GM23248 (cell line): Measurements from ENCODE around the gene PRPF38B. TPM values are rescaled to one million over a fixed set of nuclear protein-coding genes. Genes with fewer than 3 reads are reported as not detected.

ENCODE experiments used
- DNase-seq: peaks from one replicate; pipeline ENCODE4 v3.0.0-alpha.2; 2015
- H2AFZ ChIP-seq: fragments of 200-600 bp; sonication (generic); 2 replicates; pipeline ENCODE4 v1.6.1; 2016; ENCODE audit warnings: antibody characterized with exemption
- H3F3A ChIP-seq: fragments of 200-600 bp; sonication (generic); 2 replicates; pipeline ENCODE4 v1.6.1; 2016; ENCODE audit warnings: mild to moderate bottlenecking, antibody characterized with exemption, mixed run types; ENCODE audit not compliant: insufficient read depth
- H3K27ac ChIP-seq: fragments of 200-600 bp; sonication (generic); 2 replicates; pipeline ENCODE4 v1.5.1; 2016; ENCODE audit warnings: mild to moderate bottlenecking
- H3K27me3 ChIP-seq: fragments of 200-600 bp; sonication (generic); replicated peaks from 2 replicates; pipeline ENCODE4 v1.6.1; 2016; ENCODE audit warnings: mild to moderate bottlenecking; ENCODE audit not compliant: insufficient read depth
- H3K36me3 ChIP-seq: fragments of 200-600 bp; sonication (generic); 2 replicates; pipeline ENCODE4 v1.6.1; 2016; ENCODE audit warnings: low read depth, mild to moderate bottlenecking
- H3K4me1 ChIP-seq: fragments of 200-600 bp; sonication (generic); 2 replicates; pipeline ENCODE4 v1.6.1; 2016; ENCODE audit warnings: mild to moderate bottlenecking; ENCODE audit not compliant: insufficient read depth
- H3K4me2 ChIP-seq: fragments of 200-600 bp; sonication (generic); one replicate; pipeline ENCODE4 v1.6.1; 2016; ENCODE audit warnings: mild to moderate bottlenecking; ENCODE audit not compliant: unreplicated experiment
- H3K4me3 ChIP-seq: fragments of 200-600 bp; sonication (generic); 2 replicates; pipeline ENCODE4 v1.5.1; 2016; ENCODE audit warnings: mild to moderate bottlenecking
- H3K79me2 ChIP-seq: fragments of 200-600 bp; sonication (generic); 2 replicates; pipeline ENCODE4 v1.6.1; 2016; ENCODE audit warnings: mild to moderate bottlenecking; ENCODE audit not compliant: insufficient read depth
- H3K9ac ChIP-seq: fragments of 200-600 bp; sonication (generic); 2 replicates; pipeline ENCODE4 v1.6.1; 2016; ENCODE audit warnings: mild to moderate bottlenecking
- H3K9me2 ChIP-seq: fragments of 200-600 bp; sonication (generic); 2 replicates; pipeline ENCODE4 v1.6.1; 2016; ENCODE audit warnings: mixed run types, mild to moderate bottlenecking, moderate library complexity; ENCODE audit not compliant: insufficient read depth
- H3K9me3 ChIP-seq: fragments of 200-600 bp; sonication (generic); one replicate; pipeline ENCODE4 v1.6.1; 2017; ENCODE audit warnings: low read depth
- H4K20me1 ChIP-seq: fragments of 200-600 bp; sonication (generic); 2 replicates; pipeline ENCODE4 v1.6.0; 2016; ENCODE audit not compliant: insufficient read depth
- EZH2 ChIP-seq: fragments of 200-600 bp; sonication (generic); IDR thresholded peaks from 2 replicates; pipeline ENCODE4 v1.6.1; 2018; ENCODE audit warnings: antibody characterized with exemption, mild to moderate bottlenecking; ENCODE audit not compliant: insufficient read depth, poor library complexity, severe bottlenecking
- EZH2phosphoT487 ChIP-seq: fragments of 200-600 bp; sonication (generic); IDR thresholded peaks from 2 replicates; pipeline ENCODE4 v1.6.1; 2018; ENCODE audit warnings: antibody characterized with exemption, moderate library complexity, mild to moderate bottlenecking, low read depth; ENCODE audit not compliant: insufficient read depth
- WGBS, 2 experiments: methylation state at CpG; one replicate each; pipeline ENCODE4 v1.1.6; 2015 to 2017; ENCODE audit warnings: low lambda C conversion rate in 2 of 2, low coverage in 1 of 2; ENCODE audit errors: missing lambda C conversion rate in 2 of 2; 5-methylcytosine and 5-hydroxymethylcytosine counted together
- in situ Hi-C: fragments of 300-500 bp; cut with MboI; formaldehyde crosslinking; loops from 2 replicates; pipeline ENCODE4 v1.15.0; 2020
- polyA plus RNA-seq: library from polyadenylated mRNA; unstranded; fragments of >200 nt; fragmentation: Nextera tagmentation; extraction: Ambion mirVana; gene quantifications from 2 replicates; pipeline ENCODE4 v1.2.1, GENCODE V29; 2016
- total RNA-seq: library from RNA; depleted of rRNA; stranded (reverse); fragments of >200 nt; shearing (Covaris generic); gene quantifications from 2 replicates; pipeline ENCODE4 v1.2.3, GENCODE V29; 2014

Gene PRPF38B
- total and polyA plus RNA-seq, 2 experiments from 2014 or later: 10.9 to 25.6 TPM

- no peak for DNase-seq
- no peak overlapping the region for H3K9ac ChIP-seq
- H3K79me2 ChIP-seq: no peaks in the 10 kb centered on the region
- H3K4me1 ChIP-seq: peaks cover 18% of the 10 kb centered on the region
- H3K9me2 ChIP-seq: no peaks in the 10 kb centered on the region
- in situ Hi-C loops: no loop called here
- H4K20me1 ChIP-seq: no peaks in the 10 kb centered on the region
- H3K27ac ChIP-seq: no peak overlapping the region
- no peak overlapping the region for H3K4me2 ChIP-seq
- H3F3A ChIP-seq: peaks cover 33% of the 10 kb centered on the region
- no peak overlapping the region for H2AFZ ChIP-seq
- 81 to 89% methylated on average over 3 of the region's 3 CpGs for whole genome bisulfite sequencing, 2 experiments
- peaks cover 2% of the 10 kb centered on the region; the same call in 1 of the 2 replicates for H3K36me3 ChIP-seq
- no peak for TF ChIP-seq EZH2phosphoT487
- TF ChIP-seq EZH2: no peak
- H3K4me3 ChIP-seq: no peak overlapping the region
- H3K9me3 ChIP-seq: no peaks in the 10 kb centered on the region
- no peaks in the 10 kb centered on the region for H3K27me3 ChIP-seq
Observed at GRCh38 chr1:108706643-108707042, 14.5 kb downstream of the PRPF38B start.

- WGBS, 2 experiments: 72 to 75% methylated on average over 7 of the region's 7 CpGs
- Histone ChIP-seq H3K4me2 (no peak overlapping the region), H3K36me3 (no peaks in the 10 kb centered on the region), H4K20me1 (no peaks in the 10 kb centered on the region), H3K27me3 (no peaks in the 10 kb centered on the region), H3K79me2 (no peaks in the 10 kb centered on the region), H3K4me1 (peaks cover 10% of the 10 kb centered on the region), H3K9me2 (no peaks in the 10 kb centered on the region), H3K9me3 (no peaks in the 10 kb centered on the region), H3K9ac (no peak overlapping the region), H2AFZ (no peak overlapping the region), H3F3A (peaks cover 10% of the 10 kb centered on the region), H3K4me3 (no peak overlapping the region), H3K27ac (no peak overlapping the region)
- in situ Hi-C loops: no loop called here
- TF ChIP-seq EZH2phosphoT487 (no peak), EZH2 (no peak)
- no peak for DNase-seq
Observed at GRCh38 chr1:108708691-108709660, 16.9 kb downstream of the PRPF38B start.

- H3K27ac ChIP-seq: no peak within 1 kb of the TSS
- no peaks in the 10 kb centered on the region for H3K36me3 ChIP-seq
- 51 to 52% methylated on average over 9 of the region's 9 CpGs for WGBS, 2 experiments
- H3K9ac ChIP-seq: no peak within 1 kb of the TSS
- no peaks in the 10 kb centered on the region for H3K9me3 ChIP-seq
- TF ChIP-seq EZH2phosphoT487 (no peak), EZH2 (no peak)
- H3F3A ChIP-seq: no peaks in the 10 kb centered on the region
- no peaks in the 10 kb centered on the region for H3K4me1 ChIP-seq
- no peaks in the 10 kb centered on the region for H3K79me2 ChIP-seq
- no peaks in the 10 kb centered on the region for H3K27me3 ChIP-seq
- no peak within 1 kb of the TSS for H3K4me3 ChIP-seq
- peak within 1 kb of the TSS; percentile 47; the same call in 1 of the 2 replicates for H2AFZ ChIP-seq
- in situ Hi-C loops: no loop called here
- H3K9me2 ChIP-seq: no peaks in the 10 kb centered on the region
- no peaks in the 10 kb centered on the region for H4K20me1 ChIP-seq
- H3K4me2 ChIP-seq: no peak within 1 kb of the TSS
- DNase-seq: no peak
Observed at GRCh38 chr1:108712606-108713150, 20.6 kb downstream of the PRPF38B start, which contains the start of gene FNDC7. TSS of gene FNDC7 (plus strand) at chr1:108712908. CDS start at chr1:108712934, 26 bp downstream.

- H2AFZ ChIP-seq: no peak overlapping the region
- no peaks in the 10 kb centered on the region for H4K20me1 ChIP-seq
- peaks cover 20% of the 10 kb centered on the region for H3K4me1 ChIP-seq
- WGBS, 2 experiments: 61 to 66% methylated on average over 5 of the region's 5 CpGs
- H3F3A ChIP-seq: peaks cover 22% of the 10 kb centered on the region
- H3K4me3 ChIP-seq: no peak overlapping the region
- DNase-seq: no peak
- no peaks in the 10 kb centered on the region for H3K9me2 ChIP-seq
- no peak overlapping the region for H3K27ac ChIP-seq
- in situ Hi-C loops: no loop called here
- no peaks in the 10 kb centered on the region for H3K79me2 ChIP-seq
- no peak overlapping the region for H3K4me2 ChIP-seq
- H3K9ac ChIP-seq: no peak overlapping the region
- no peaks in the 10 kb centered on the region for H3K36me3 ChIP-seq
- H3K9me3 ChIP-seq: no peaks in the 10 kb centered on the region
- TF ChIP-seq EZH2phosphoT487 (no peak), EZH2 (no peak)
- no peaks in the 10 kb centered on the region for H3K27me3 ChIP-seq
Observed at GRCh38 chr1:108715932-108716331, 23.8 kb downstream of the PRPF38B start.
